GM18508 (cell line): Measurements from ENCODE around the gene ANO1.

ENCODE experiments used
- ATAC-seq: cut with Tn5 transposase; IDR thresholded peaks from one replicate; pipeline ENCODE4 v1.9.1; 2021; ENCODE audit warnings: moderate number of reproducible peaks; ENCODE audit not compliant: insufficient read depth, unreplicated experiment

Gene ANO1

GRCh38 chr11:70131606-70132190, 53.6 kb downstream of the ANO1 start:
- no peak for ATAC-seq

- ATAC-seq = no peak
These were observed 54.5 kb downstream of the ANO1 start for GRCh38 chr11:70132641-70133040.

GRCh38 chr11:70133771-70134335, 55.7 kb downstream of the ANO1 start:
- ATAC-seq = no peak

- ATAC-seq = no peak
These were observed 56.4 kb downstream of the ANO1 start for GRCh38 chr11:70134490-70134889.

- no peak for ATAC-seq
These were observed 57.0 kb downstream of the ANO1 start for GRCh38 chr11:70135142-70135541.

GRCh38 chr11:70135625-70136059, 57.5 kb downstream of the ANO1 start:
- ATAC-seq = no peak

- no peak for ATAC-seq
These were observed 59.3 kb downstream of the ANO1 start for GRCh38 chr11:70137383-70137782.

- no peak for ATAC-seq
These were observed 60.3 kb downstream of the ANO1 start for GRCh38 chr11:70138403-70138802.

GRCh38 chr11:70139785-70140410, 61.8 kb downstream of the ANO1 start:
- ATAC-seq = no peak

GRCh38 chr11:70140711-70141485, 62.8 kb downstream of the ANO1 start:
- ATAC-seq = no peak

GRCh38 chr11:70141486-70142220, 63.5 kb downstream of the ANO1 start:
- no peak for ATAC-seq

GRCh38 chr11:70142221-70142875, 64.2 kb downstream of the ANO1 start:
- no peak for ATAC-seq

- ATAC-seq = no peak
These were observed 66.1 kb downstream of the ANO1 start for GRCh38 chr11:70144262-70144661.

GRCh38 chr11:70145071-70145470, 67.0 kb downstream of the ANO1 start:
- no peak for ATAC-seq

GRCh38 chr11:70145841-70146240, 67.7 kb downstream of the ANO1 start:
- no peak for ATAC-seq

- ATAC-seq = no peak
These were observed 68.2 kb downstream of the ANO1 start for GRCh38 chr11:70146299-70146698.

GRCh38 chr11:70146895-70147520, 68.9 kb downstream of the ANO1 start:
- ATAC-seq = no peak

- no peak for ATAC-seq
These were observed 69.6 kb downstream of the ANO1 start for GRCh38 chr11:70147668-70148067.

GRCh38 chr11:70151671-70152070, 73.6 kb downstream of the ANO1 start:
- ATAC-seq = no peak
